T-helper 1 cell treated with Interleukin-12 subunit alpha and Interleukin-12 subunit beta and Interleukin-4 antibody, amounts not matched to agents 30 ng/mL and 1 ng/mL, for 36 hours (primary cell): ENCODE data around the gene SYNE1. TPM values are rescaled to one million over a fixed set of nuclear protein-coding genes. Genes with fewer than 3 reads are reported as not detected.
"Not testable (repeated sequence)": the region's sequence is repeated elsewhere in the genome, so short reads cannot be mapped to it uniquely, and the experiment has no call there.

ENCODE experiments used
- intact Hi-C: fragments of 100-400 bp; cut with micrococcal nuclease; formaldehyde crosslinking; loops from one replicate; pipeline ENCODE4 v1.15.1; 2024
- total RNA-seq: library from RNA; stranded (reverse); gene quantifications from 2 replicates; pipeline ENCODE4 v1.2.3, GENCODE V29; 2022

Gene SYNE1
- total RNA-seq, 1 donor from 2014 or later: 83.5 TPM

GRCh38 chr6:152160346-152160745, 476.8 kb downstream of the SYNE1 start:
- intact Hi-C loops: loop anchor here (1.0 kb wide), 2 partner anchors 11 to 25 kb away; no protein-coding TSS in a partner anchor

GRCh38 chr6:152155792-152156191, 481.4 kb downstream of the SYNE1 start:
- intact Hi-C loops: no loop called here

GRCh38 chr6:152154559-152155356, 482.4 kb downstream of the SYNE1 start:
- intact Hi-C loops: no loop called here

GRCh38 chr6:152151920-152152319, 485.2 kb downstream of the SYNE1 start:
- intact Hi-C loops: no loop called here

- intact Hi-C loops: no loop called here
Measured at GRCh38 chr6:152150196-152150595, 487.0 kb downstream of the SYNE1 start.

GRCh38 chr6:152148412-152148811, 488.8 kb downstream of the SYNE1 start:
- intact Hi-C loops: no loop called here

GRCh38 chr6:152147269-152147668, 489.9 kb downstream of the SYNE1 start:
- intact Hi-C loops: no loop called here

GRCh38 chr6:152146385-152146784, 490.8 kb downstream of the SYNE1 start:
- intact Hi-C loops: no loop called here

GRCh38 chr6:152143359-152143758, 493.8 kb downstream of the SYNE1 start:
- intact Hi-C loops: no loop called here

- intact Hi-C loops: no loop called here
Measured at GRCh38 chr6:152142105-152142504, 495.1 kb downstream of the SYNE1 start.

- intact Hi-C loops: not testable (repeated sequence)
Measured at GRCh38 chr6:152138344-152138743, 498.8 kb downstream of the SYNE1 start.

GRCh38 chr6:152136449-152136825, 500.7 kb downstream of the SYNE1 start:
- intact Hi-C loops: no loop called here

GRCh38 chr6:152135755-152136448, 501.3 kb downstream of the SYNE1 start:
- intact Hi-C loops: no loop called here

- intact Hi-C loops: no loop called here
Measured at GRCh38 chr6:152130441-152130840, 506.7 kb downstream of the SYNE1 start.

- intact Hi-C loops: loop anchor here (5.0 kb wide), 1 partner anchor 687 kb away; no protein-coding TSS in a partner anchor
Measured at GRCh38 chr6:152129691-152130151, 507.4 kb downstream of the SYNE1 start.

GRCh38 chr6:152127432-152128165, 509.6 kb downstream of the SYNE1 start:
- intact Hi-C loops: loop anchor here (5.0 kb wide), 1 partner anchor 685 kb away; no protein-coding TSS in a partner anchor

GRCh38 chr6:152124429-152125074, 512.6 kb downstream of the SYNE1 start:
- intact Hi-C loops: loop anchor here (1.0 to 5.0 kb wide), 5 partner anchors 143 to 682 kb away; no protein-coding TSS in a partner anchor

GRCh38 chr6:152123076-152123475, 514.1 kb downstream of the SYNE1 start:
- intact Hi-C loops: loop anchor here (5.0 kb wide), 1 partner anchor 144 kb away; no protein-coding TSS in a partner anchor

- intact Hi-C loops: loop anchor here (5.0 kb wide), 1 partner anchor 145 kb away; no protein-coding TSS in a partner anchor
Measured at GRCh38 chr6:152122434-152122833, 514.7 kb downstream of the SYNE1 start.

GRCh38 chr6:152121910-152122309, 515.3 kb downstream of the SYNE1 start:
- intact Hi-C loops: loop anchor here (5.0 kb wide), 1 partner anchor 145 kb away; no protein-coding TSS in a partner anchor

- intact Hi-C loops: loop anchor here (5.0 kb wide), 1 partner anchor 147 kb away; no protein-coding TSS in a partner anchor
Measured at GRCh38 chr6:152119831-152120230, 517.3 kb downstream of the SYNE1 start.
